ENCODE data around the gene PARD3. TPM values are rescaled to one million over a fixed set of nuclear protein-coding genes. Genes with fewer than 3 reads are reported as not detected.

PARD3 gene
- total RNA-seq, 1 donor from 2014 or later, result 98.2 TPM

GRCh38 chr10:34175121-34175520, 640.0 kb downstream of the PARD3 start:
- no peaks in the 10 kb centered on the region for H3K27me3 ChIP-seq (ENCODE audit: control insufficient read depth, insufficient read depth, low read length)
- no peak overlapping the region for H3K4me3 ChIP-seq (ENCODE audit: low read depth, low read length)
- DNase-seq (ENCODE audit: low read depth) (no peak), FAIRE-seq (no peak)
- TF ChIP-seq CTCF (IDR thresholded peaks at IDR 0.05; ENCODE audit: insufficient read depth, low read length, severe bottlenecking), result no peak
- H3K36me3 ChIP-seq (ENCODE audit: control insufficient read depth, insufficient read depth, low read length), result no peaks in the 10 kb centered on the region

- DNase-seq (ENCODE audit: low read depth), result peak; percentile 35
- peak; percentile 92 for FAIRE-seq
- no peak for TF ChIP-seq CTCF (IDR thresholded peaks at IDR 0.05; ENCODE audit: insufficient read depth, low read length, severe bottlenecking)
- Histone ChIP-seq H3K27me3 (ENCODE audit: control insufficient read depth, insufficient read depth, low read length) (no peaks in the 10 kb centered on the region), H3K36me3 (ENCODE audit: control insufficient read depth, insufficient read depth, low read length) (no peaks in the 10 kb centered on the region), H3K4me3 (ENCODE audit: low read depth, low read length) (no peak overlapping the region)
Observed at GRCh38 chr10:34172936-34173533, 642.1 kb downstream of the PARD3 start.

DNA sequence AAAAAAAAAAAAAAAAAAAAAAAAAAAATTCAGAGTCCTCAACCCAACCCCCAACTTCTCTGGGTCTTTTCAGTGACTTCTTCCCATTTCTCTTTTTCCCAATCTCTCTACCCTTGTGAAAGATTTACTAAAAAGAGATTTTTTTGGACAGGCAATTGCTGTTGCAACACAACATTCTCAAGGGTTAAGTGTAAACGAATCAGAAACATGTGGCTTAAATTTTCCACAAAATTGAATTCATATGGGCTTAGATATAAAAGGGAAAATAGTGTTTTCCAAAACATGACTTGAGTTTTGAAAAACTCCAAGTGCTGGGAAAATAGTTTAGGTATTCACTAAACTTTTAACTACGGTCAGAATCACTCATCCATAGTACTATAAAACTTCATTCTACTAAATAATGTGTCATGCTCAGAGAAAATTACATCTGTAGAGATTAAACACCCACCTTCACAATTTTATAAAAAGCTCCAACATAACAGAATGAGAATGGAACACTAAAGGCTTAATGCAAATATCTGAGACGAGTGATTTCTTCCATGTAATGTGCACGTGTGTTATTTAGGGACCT, 643.1 kb downstream of the PARD3 start:
- no peak overlapping the region for H3K4me3 ChIP-seq (ENCODE audit: low read depth, low read length)
- H3K36me3 ChIP-seq (ENCODE audit: control insufficient read depth, insufficient read depth, low read length), result no peaks in the 10 kb centered on the region
- DNase-seq (ENCODE audit: low read depth), result no peak
- no peaks in the 10 kb centered on the region for H3K27me3 ChIP-seq (ENCODE audit: control insufficient read depth, insufficient read depth, low read length)
- FAIRE-seq, result no peak
- TF ChIP-seq CTCF (IDR thresholded peaks at IDR 0.05; ENCODE audit: insufficient read depth, low read length, severe bottlenecking), result no peak

- Histone ChIP-seq H3K36me3 (ENCODE audit: control insufficient read depth, insufficient read depth, low read length) (no peaks in the 10 kb centered on the region), H3K27me3 (ENCODE audit: control insufficient read depth, insufficient read depth, low read length) (no peaks in the 10 kb centered on the region), H3K4me3 (ENCODE audit: low read depth, low read length) (no peak overlapping the region)
- TF ChIP-seq CTCF (IDR thresholded peaks at IDR 0.05; ENCODE audit: insufficient read depth, low read length, severe bottlenecking), result no peak
- DNase-seq (ENCODE audit: low read depth), result no peak
- no peak for FAIRE-seq
Observed at GRCh38 chr10:34169677-34170076, 645.4 kb downstream of the PARD3 start.

DNA sequence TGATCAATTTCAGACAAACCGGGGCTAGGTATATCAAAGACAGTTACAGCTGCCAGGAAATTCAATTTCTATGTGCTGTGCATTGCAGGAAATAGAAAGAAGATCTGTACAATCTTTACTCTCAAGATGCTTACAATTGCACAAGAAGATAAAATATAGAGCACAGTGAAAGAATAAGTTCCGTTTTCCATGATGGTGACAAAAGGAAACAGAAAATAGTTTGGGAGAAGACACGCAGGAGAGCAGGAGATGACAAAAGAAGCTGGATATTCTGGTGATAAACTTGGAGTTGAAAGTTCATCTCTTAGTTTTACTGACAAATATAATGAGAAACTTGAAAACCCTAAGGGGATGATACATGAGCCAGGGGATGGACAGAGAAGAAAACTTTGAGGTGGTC, 646.0 kb downstream of the PARD3 start:
- TF ChIP-seq CTCF (IDR thresholded peaks at IDR 0.05; ENCODE audit: insufficient read depth, low read length, severe bottlenecking), result no peak
- no peak overlapping the region for H3K4me3 ChIP-seq (ENCODE audit: low read depth, low read length)
- H3K27me3 ChIP-seq (ENCODE audit: control insufficient read depth, insufficient read depth, low read length), result no peaks in the 10 kb centered on the region
- DNase-seq (ENCODE audit: low read depth), result no peak
- FAIRE-seq, result no peak
- H3K36me3 ChIP-seq (ENCODE audit: control insufficient read depth, insufficient read depth, low read length), result no peaks in the 10 kb centered on the region

GRCh38 chr10:34168439-34168838, 646.7 kb downstream of the PARD3 start:
- Histone ChIP-seq H3K4me3 (ENCODE audit: low read depth, low read length) (no peak overlapping the region), H3K27me3 (ENCODE audit: control insufficient read depth, insufficient read depth, low read length) (no peaks in the 10 kb centered on the region), H3K36me3 (ENCODE audit: control insufficient read depth, insufficient read depth, low read length) (no peaks in the 10 kb centered on the region)
- TF ChIP-seq CTCF (IDR thresholded peaks at IDR 0.05; ENCODE audit: insufficient read depth, low read length, severe bottlenecking), result no peak
- peak; percentile 23 for FAIRE-seq
- DNase-seq (ENCODE audit: low read depth), result peak; percentile 25
